Dedifferentiated amniotic fluid mesenchymal stem cell (primary cell): ENCODE results near the gene HRG.

Experiments
- DNase-seq: peaks from one replicate; pipeline ENCODE4 v3.0.0-alpha.2; 2016; ENCODE audit errors: extremely low spot score

Gene HRG

DNA sequence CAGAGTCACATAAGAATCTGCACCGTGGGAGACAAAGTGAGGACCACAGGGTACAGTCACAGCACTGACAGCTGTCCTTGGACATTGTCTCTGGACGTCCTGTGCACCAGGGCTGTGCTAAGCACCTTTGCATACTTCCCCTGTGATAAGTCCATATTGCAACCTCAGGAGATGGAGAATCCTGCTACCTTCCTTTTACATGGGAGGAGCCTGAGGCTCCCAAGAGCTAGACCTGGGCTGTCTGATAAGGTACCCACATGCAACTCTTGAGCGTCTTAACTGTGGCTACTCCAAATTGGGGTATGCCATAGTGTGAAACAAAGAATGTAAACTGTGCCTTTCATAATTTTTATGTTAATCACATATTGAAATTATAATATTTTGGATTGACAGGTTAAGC lies 28.1 kb upstream of the HRG start:
- no peak for DNase-seq

DNA sequence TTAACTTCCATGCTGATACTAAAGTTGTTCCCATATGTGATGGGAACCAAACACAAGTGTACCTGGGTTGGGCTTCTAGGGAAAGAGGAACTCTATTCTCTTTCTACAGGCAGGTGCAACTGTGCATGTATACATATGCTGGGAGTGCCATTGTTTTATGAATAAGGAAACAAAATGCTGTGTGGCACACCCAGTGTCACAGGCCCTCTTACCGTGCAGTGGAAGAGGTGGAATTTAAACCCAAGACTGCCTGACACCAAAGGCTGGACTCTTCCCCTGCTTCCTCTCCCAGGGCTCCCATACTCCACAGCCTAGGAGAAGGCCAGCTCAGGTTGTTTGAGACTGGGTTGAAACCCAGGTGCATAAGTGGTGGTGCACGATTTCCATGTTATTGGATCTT lies 27.6 kb upstream of the HRG start:
- no peak for DNase-seq

DNA sequence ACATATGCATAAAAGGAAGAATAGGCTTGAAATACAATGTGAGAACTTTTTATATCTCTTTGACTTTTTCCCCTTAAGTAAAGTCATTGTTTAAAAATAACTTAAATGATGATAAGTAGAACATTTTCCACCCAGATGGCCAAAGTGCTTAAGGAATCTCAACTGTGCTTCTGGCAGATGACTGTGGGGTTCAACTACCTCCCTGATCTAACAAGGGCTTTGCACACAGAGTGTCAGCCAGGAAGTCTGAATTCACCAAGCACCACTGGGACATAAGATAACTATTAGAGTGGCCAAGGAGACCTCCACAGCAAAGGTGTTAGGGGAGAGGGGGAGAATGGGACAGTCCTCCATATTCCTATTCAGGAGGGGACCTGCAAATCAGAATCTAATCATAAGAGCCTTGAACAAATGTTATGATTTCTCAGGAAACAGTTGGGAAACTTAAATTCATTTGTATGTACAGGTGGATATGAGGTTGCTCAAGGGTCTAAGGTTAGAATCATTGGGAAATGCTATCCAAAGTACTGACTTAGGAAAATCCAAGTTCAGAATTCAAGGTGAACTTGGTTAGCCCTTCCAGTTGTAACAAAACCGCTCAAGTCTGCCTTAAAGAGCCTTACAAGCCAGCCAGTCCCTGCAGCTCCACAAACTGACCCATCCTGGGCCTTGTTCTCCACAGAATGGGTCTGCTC lies 25.9 kb upstream of the HRG start, which contains the start of gene FETUB:
TSS of gene FETUB (plus strand) at position 622 of the 695 bp plus-strand sequence. CDS start at position 684, 62 bp downstream.
- DNase-seq = no peak

DNA sequence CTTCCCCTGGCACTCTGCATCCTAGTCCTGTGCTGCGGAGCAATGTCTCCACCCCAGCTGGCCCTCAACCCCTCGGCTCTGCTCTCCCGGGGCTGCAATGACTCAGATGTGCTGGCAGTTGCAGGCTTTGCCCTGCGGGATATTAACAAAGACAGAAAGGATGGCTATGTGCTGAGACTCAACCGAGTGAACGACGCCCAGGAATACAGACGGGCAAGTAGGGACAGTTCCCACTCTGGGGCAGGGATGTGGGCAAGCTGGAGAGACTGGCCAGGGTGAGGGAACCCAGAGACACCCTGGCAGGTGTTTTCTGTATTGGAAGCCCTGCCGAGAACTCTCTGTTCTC lies 25.4 kb upstream of the HRG start:
- no peak for DNase-seq

DNA sequence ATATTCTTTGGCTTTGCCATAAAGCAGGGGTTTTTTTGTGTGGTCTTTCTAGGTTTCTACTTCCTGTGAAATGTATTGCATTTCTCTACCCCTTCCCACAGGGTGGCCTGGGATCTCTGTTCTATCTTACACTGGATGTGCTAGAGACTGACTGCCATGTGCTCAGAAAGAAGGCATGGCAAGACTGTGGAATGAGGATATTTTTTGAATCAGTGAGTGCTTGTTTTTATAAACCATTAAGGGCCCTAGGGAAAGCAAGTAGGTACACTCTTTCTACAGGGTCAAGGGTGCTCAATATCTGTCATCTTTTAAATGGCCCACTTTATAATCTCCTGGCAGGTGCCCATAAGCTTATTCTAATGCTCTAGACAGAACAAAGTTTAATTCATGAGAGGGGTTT lies 24.9 kb upstream of the HRG start:
- no peak for DNase-seq

DNA sequence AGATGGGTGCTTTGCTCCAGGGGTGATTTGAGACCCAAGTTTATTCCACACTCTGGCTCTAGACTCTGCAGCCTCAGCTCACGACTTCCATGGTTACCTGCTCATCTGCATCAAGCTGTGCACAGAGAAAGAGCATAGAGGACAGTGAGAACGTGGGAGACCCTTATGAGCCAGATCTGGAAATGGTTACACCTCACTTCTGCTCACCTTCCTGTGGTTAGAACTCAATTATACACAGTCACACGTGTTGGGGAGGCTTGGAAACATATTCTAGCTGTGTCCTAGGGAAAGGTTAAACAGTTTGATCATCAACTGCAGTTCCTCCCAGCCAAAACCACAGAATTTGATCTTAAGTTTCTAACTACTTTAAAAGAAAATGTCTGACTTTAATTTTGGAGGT lies 23.8 kb upstream of the HRG start:
- no peak for DNase-seq

DNA sequence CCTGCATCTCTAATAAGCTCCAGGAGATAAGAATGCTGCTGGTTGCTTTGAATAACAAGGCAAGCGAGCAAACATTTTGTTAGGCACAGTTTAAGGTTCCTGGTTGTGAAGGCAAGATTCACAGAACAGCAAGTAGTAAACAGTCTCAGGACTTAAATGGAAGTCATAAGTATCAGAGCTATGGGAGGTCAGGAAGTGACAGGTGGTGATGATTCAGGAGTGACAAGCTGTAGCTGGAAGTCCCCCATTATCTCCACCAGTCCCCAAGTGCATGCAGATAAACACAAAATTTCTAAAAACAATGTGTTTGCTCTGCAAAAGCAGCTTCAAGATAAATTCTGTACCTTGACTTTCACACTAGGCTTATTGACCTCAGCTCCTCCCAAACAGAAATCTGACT lies 22.3 kb upstream of the HRG start:
- no peak for DNase-seq

DNA sequence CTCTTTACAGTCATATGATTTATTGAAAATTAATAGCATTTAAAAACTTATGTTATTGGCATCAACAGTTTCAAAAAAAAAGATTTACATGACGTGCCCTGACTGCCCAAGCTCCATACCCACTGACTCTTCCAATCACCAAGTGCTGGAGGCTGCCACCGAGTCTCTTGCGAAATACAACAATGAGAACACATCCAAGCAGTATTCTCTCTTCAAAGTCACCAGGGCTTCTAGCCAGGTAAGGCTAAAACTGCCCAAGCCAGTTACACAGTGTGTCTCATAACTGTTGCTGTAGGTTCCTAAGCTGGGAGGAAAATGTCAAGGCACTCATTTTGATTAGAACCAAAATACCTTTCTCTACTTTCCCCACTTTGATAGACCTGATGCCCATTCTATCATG lies 21.1 kb upstream of the HRG start:
- no peak for DNase-seq

DNA sequence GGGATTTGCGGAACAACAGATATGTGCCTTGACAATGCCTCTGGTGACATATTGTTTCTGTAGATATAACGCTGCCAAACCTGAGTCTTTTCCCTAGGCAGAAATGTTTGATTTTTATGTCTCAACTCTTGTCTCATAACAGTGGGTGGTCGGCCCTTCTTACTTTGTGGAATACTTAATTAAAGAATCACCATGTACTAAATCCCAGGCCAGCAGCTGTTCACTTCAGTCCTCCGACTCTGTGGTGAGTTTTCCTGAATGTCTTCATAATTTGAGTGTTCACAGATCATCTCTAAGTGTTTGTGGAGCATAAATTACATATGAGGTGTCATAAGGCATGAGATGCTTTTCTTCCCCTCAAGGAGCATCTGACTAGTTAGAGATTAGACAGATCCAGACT lies 19.7 kb upstream of the HRG start:
- no peak for DNase-seq

DNA sequence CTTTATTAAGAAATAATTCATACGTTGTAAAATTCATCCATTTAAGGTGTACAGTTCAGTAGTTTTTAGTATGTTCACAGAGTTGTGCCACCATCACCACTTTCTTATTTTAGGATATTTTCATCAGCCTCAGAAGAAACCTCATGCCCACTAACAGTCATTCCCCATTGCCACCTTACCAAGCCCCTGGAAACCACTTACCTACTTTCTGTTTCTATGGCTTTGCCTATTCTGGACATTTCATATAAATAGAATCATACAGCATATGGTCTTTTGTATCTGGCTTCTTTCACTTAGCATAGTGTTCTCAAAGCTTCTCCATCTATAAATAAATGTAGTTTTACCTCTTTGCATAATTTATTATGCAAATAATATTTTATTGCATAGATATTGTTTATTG lies 19.0 kb upstream of the HRG start:
- DNase-seq = no peak

DNA sequence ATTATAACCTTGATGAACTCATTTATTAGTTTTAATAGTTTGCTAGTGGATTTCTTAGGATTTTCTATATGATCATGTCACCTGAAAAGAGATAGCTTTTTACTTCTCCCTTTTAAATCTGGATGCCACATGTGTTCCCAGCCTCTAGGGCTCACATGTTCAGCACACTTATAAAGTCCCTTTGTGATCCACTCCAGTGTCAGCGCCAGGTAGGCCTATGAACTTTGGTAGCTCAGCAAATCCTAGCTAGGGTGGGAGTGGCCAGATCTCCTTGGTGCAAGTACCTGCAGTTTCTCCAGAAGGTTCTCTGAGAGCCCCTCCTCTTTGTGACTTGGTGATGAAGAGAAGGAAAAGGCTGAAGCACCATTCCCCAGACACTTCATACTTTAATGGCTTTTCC lies 17.0 kb upstream of the HRG start:
- no peak for DNase-seq

DNA sequence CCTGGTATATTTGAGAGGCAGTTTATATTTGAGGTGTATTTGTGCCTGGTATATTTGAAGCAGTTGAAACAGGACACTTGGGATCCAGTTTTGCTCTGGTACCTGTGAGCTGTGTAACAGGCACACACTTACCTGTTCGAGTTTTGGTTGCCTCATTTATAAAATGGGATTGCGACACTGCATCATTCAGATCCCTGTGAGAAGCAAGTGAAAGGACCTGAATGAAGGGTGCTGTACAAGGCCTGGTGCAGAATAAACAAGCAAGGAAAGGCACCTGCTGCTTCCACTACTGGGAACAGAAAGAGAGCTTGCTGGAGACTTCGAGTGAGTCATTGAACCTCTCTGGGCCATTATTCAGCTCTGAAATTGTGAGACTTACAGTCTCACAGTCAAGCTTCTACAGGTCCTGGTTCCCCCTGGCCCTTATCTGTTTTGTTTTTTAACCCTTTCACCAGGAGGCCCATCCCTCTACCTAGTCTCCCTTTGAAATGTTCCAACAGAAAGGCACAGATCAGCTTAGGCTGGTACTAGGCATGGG lies 14.1 kb upstream of the HRG start:
- no peak for DNase-seq

DNA sequence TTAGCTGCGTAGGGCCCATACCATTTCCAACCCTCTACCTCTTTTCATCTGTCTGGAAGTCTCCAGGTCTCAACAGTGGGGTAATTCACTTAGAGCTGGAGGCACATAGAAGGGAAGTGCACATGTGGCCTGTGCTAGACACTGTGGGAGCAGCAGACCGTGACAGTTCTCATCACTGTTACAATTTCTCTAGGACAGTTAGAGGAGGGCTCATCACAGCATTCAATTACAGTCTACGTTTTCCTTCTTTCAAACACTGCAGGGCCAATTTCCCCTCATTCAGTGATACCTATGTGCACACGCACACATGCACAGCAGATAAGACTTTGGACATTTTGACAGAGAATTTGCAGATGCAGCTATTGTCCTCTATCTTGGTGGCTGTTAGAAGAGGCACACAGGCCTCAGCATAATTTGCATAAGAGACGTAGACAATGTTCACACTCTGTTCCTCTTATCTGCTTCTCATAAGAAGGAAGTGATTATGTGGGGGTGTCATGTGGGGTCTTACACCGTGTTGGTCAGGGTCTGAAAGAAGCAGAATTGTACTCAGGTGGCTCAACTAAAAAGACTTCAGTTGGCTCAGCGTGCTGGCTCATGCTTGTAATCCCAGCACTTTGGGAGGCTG lies 12.6 kb upstream of the HRG start:
- DNase-seq = no peak

DNA sequence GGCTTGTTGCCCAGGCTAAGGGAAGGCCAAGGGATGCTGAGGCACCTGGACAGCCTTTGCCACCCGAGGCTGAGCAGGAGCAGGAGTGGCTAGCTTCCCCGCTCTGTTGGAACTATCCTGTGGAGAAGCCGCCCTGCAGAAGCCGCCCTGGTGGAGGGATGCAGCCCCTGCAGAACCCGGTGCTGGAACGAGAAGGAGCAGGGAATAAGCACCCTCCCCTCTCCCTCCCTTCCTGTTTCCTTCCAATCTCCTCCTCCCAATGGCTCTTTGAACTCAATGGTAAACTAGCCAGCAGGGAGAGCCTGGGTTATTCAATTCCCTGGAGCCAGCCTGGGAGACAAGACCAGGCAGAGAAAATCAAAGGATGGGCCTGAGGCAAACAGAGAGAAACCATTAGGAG lies 11.8 kb upstream of the HRG start:
- DNase-seq = no peak

DNA sequence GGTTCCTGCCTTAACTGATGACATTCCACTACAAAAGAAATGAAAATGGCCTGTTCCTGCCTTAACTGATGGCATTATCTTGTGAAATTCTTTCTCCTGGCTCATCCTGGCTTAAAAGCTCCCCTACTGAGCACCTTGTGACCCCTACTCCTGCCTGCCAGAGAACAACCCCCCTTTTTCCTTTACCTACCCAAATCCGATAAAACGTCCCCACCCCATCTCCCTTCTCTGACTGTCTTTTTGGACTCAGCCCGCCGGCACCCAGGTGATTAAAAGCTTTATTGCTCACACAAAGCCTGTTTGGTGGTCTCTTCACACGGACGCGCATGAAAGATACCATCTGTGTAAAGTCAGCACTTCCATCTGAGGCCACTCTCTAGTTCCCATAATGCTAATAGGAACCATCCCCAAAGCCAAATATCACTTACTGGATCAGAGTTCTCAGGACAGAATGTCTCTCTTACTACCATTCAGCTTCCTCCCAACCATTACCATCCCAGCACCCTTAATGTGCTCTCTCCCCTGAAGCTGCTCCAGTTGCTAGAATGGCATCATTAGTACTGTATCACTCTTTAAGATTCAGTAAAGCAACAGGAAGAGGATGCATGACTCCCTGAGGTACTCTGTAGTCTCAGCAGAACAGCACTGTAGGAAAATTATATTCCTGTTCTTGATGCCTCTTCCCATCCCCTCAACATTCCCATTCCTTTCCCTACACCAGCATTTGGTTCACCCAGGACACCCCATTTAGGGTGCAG lies 2.3 kb upstream of the HRG start:
- no peak for DNase-seq

DNA sequence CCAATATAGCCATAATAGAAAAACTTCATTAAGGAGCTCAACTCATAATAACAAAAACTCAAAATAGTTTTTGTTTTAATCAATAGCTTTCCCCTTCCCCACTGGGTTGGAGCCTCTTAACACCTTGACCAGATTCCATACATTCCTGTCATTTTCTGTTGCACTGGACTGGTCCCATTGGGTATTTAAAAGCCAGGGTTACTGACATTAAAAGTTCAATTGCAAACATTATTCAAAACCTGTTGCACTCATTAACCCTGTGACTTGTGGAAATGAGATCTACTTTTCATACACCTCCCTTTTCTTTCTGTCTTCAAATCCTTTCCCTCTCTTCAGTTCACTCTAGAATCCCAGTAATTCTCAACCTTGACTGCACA lies 1.7 kb upstream of the HRG start:
- no peak for DNase-seq

DNA sequence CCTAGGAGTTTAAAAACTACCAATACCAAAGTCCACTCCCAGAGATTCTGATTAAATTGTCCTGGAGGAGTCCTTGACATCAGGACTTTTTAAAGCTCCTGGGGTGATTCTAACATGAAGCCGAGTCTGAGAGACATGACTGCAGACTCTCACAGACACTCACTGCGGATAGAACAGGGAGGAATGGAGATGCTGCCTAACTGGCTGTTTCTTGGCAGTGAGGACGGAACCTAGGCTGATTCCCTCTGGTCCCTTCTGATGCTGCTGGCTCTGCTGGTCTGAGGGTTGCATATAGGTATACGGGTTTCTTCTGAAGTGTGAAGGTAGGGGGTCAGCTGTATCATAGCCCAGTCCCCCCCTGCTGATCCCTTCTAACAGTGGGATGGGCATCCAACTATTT lies 1.3 kb upstream of the HRG start:
- no peak for DNase-seq

DNA sequence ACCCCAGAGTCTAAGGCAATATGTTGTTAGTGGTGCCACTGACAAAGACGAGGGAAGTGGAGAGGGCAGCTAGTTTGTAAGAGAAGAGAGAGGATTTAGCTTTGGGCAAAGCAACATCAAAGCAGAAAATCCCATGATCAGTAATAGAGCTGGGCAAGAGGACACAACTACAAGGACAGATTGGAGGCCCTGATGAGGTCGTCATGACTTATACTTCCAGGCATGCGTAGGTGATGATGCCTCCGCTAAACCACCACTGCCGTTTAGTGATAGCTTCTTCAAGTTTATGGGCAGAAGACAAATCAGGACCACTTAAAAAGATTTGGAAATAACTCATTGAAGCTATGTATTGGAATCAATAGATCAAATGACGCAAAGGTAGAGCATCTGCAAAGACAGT lies 2.6 kb downstream of the HRG start:
- DNase-seq = no peak

DNA sequence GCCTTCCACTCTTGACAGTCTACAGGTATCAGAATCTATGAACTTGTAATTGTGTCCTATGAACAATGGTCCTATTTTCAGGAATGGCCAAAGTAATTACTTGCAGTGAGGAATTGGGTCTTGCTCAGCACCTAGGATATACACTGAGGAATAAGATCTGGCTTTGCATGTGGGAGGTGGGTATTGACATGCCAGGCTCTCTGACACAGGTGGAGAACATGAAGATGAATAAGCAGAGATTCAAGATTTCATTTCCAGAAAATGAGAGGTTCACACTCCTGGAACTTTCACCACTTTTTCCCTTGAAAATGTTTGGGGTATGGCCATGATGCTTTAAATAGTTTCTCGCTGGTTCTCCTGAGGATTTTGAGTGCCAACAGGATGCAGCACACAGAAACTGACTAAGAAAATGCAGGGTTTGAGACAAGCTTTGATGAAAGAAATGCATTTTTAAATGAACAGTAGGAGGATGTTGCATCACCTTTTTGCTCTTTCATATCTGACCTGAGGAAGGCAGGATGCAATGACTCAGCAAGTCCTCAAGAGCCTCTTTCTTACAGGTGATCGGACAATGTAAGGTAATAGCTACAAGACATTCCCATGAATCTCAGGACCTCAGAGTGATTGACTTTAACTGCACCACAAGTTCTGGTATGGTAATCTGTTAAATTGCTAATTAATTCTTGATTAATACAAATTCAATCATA lies 3.7 kb downstream of the HRG start:
- no peak for DNase-seq

DNA sequence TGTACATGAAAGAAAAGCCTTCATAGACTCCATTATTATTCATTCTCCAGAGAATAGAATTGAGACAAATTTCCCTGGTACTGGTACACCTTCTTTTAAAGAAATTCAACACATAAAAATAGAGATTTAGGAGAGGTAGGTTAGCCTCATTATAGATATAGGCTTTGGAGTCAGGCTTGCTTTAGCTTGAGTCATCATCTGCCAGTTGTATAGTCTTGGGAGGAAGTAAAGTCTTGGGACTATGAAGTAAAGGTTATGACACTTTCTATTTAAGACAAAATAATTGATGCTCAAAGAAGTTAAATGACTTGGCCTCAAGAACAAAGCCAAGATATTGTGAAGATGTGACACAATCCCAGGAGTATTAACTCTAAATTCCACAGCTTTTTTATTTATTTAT lies 4.3 kb downstream of the HRG start:
- DNase-seq = no peak

DNA sequence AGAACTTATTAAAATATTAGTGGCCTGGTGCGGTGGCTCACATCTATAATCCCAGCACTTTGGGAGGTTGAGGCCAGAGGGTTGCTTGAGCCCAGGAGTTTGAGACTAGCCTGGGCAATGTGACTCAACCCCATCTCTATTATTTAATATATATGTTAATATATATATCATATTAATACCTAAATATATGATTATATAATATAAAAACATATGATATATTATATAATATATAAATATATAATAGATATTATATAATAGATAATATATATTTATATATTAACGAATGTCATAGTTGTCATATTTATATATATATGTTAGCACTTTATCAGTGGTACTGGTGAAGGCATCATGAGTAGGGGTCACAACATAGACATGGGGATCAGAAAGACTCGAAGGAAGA lies 5.2 kb downstream of the HRG start:
- DNase-seq = no peak

DNA sequence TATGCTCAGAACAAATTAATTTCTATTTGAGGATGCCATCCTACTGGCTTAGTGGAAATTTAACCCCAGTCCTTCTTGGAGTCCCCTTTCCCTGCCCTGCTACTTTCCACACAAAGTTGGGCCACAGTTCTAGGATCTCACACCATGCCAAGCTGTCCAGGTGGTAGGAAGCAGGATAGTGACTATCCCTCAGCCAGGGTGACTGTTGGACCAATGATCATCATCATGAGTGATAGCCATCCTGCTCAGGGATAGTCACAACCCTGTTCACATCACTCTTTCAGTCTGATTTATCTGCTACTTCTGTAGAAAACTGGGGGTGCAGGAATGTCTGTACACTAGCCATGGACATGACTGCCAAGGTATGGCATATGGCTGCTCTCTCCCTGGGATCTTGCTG lies 12.8 kb downstream of the HRG start:
- no peak for DNase-seq

DNA sequence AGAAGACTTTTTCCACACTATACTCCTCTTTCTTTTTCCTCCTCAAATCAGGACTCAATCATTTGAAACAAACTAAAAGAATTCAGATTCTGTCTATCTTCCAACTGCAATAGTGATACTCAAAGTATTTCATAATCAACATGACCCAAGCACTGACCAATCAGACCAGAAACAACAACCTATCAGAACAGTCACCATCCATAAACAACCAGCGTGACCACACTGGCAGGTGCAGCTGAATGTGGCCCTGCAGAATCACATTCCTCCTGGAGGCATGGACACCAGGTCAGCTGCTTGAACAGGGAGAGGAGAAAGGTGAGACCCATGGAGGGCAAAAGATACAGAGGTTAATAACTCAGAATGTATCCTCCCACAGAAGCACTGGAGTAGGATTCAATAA lies 13.3 kb downstream of the HRG start:
- DNase-seq = no peak
